NCI-H2107 treated with DMSO at 0.1 percent for 48 hours (cell line): ENCODE results near the gene CDH22.

Experiments
- DNase-seq: peaks from one replicate; lab custom pipeline; 2025; ENCODE audit not compliant: unreplicated experiment; lab: John Stamatoyannopoulos, UW

The CDH22 gene

GRCh38 chr20:46152824-46153586 is 155.3 kb downstream of the CDH22 start:
- no peak for DNase-seq

DNA sequence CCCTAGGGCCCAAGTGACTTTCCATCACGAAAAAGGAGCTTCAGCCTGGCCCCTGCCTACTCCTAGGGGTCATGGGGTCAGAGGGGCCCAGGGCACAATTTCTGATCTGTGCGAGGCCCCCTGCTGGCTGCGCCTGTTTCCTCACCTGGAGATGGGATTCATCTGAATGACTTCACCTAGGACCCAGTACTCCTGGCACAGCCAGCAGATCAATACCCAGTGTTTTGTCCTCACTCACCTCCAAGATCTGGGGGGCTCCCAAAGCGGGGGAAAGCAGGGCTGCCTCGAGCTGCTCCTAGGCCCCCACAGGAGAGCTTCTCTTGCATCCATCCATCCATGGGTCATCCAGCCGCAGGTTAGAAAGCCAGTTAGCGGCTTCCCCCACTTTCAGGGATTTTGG is 156.4 kb downstream of the CDH22 start:
- no peak for DNase-seq

DNA sequence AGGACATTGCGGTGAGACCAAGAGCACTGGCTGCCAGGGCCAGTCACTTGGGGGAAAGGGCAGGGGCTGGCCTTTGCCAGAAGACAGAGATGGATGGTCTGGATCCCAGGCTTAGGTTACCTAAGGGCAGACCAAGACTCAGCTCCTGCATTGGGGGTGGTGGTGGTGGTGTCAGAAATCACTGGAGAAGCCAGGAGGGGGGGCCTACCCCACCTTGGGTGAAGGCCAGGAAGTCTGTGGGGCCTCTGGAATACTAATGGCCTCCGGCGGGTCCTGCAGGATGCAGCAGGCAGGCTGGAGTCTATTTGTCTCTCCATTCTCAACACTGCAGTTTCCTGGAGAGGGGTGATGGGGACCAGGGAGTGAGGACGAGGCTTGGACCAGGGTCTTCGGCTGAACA is 157.4 kb downstream of the CDH22 start:
- no peak for DNase-seq

GRCh38 chr20:46148313-46149208 is 159.7 kb downstream of the CDH22 start:
- no peak for DNase-seq

DNA sequence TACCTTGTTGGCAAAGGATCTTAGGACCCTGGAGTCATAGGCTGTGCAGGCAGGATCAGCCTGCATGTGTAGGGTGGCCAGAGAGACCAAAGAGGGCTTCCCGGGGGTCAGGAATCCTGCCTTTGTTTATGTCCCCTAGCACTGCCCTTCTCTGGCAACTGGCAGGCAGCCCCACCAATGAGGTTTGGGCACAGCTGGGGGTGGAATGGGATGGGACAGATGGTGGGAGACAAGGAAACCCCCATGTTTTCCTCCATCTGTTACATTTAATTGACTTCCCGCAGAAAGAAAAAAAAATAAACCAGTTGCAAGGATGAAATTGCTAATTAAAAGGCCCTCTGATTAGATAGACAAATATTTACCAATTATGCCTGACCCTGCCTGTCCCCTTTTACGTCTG is 162.6 kb downstream of the CDH22 start:
- no peak for DNase-seq

DNA sequence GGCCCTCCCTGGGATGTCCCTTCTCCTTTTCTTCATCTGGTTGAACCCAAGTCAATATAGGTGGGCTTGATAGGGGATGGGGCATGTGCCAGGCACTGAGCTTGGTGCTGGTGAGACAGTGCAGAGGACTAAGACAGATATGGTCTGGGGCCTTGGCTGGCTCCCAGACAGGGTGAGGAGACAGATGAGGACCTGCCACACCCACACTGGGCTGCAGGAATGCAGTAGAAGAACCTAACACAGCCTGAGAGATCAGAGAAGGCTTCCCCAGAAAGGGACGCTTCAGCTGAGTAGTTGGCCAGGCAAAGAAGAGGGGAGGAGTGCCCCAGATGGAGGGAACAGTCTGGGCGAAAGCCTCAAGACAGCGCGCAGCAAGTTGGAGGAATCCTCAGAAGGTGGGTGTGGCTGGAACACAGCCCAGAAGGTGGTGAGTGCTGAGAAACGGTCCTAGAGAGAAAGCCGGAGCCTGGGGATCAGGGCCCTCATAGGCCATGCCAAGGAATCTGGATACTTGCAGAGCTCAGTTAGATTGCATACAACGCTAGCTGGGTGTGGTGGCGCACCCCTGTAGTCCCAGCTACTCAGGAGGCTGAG is 163.8 kb downstream of the CDH22 start:
- DNase-seq, result no peak

GRCh38 chr20:46142124-46142523 is 166.2 kb downstream of the CDH22 start:
- peak; percentile 13 for DNase-seq

GRCh38 chr20:46139908-46140482 is 168.3 kb downstream of the CDH22 start:
- peak; percentile 84 for DNase-seq

DNA sequence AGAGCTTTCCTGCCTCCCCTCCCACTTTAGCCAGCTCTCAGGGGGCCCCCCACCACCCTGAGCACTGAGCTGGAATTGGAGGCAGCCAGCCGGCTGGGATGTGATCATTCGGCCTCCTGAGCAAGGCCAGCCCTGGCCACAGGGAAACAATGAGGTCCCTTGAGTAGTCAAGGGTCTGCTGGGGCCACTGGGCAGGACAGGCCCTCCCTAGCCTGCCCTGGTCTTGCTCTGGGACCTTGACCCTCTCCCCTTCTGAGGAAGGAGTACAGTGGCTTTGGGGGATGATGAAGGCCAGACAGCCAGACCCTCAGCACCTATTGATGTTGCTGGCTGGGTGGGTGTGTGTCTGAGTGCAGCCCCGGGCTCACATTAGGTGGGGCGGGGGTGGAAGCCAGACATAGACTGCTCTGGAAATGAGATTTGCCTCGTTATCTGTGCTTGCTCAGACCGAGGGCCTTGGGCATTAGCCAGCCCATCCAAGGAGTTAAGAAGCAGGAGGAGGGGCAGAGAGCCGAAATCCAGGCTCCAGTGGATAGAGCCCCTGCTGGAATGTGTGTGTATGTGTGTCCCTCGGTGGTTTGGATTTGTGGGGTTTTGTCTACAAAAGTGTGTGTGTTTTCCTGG is 168.9 kb downstream of the CDH22 start:
- DNase-seq, result no peak

DNA sequence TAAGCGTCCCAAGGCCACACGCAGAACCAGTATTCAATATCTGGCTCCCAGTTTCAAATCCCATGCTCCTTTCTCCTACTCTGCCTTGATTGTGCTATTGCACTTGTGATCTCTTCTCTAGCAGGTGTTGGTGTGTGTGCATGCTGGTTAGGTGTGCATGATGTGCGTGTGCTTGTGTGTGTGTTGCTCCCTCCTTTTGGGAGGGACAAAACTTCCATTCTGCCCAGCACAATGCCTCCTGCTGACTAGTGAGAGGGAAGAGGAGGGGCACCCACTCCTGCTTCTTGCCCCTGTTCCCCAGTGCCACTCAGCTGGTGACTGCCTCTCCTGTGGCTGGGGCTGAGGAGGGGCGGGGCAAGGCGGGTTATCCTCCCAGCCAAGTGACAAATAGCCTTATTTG is 170.5 kb downstream of the CDH22 start:
- DNase-seq, result peak; percentile 5

DNA sequence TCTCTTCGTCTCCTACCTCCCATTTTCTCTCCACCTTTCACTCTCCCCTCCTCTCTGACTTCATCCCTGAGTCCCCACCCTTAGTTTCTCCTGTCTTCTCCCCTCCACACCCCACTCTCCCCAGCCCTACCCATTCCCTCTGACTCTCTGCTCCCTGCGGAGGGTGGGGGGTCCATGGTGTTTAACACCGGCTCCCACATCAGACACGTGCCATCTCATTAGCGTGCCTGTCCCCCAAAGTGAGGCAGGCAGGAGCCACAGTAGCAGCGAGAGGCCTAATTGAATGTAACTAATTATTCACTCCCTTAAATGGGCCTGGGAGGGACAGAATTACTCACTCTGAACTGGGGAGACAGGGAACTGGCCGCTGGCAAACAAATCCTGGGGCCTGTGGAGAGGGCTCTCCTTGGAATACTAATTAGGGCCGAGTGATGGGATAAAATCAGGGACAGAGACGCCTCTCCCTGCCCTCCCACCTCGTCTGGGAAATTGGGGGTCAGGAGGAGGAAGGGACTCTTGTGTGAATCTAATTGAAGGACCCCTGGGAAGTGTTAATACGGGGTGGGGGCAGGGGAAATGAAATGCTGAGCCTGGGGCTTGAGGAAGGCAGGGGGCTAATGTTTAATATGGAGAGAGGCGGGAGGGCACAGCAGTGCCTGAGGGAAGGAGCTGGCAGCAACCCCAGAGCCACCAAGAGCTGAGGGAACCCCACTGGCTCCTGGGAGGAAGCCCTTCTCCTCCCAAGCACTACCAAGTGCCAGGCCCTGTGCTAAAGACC is 172.3 kb downstream of the CDH22 start:
- DNase-seq, result no peak

GRCh38 chr20:46134716-46135115 is 173.6 kb downstream of the CDH22 start:
- DNase-seq, result no peak

DNA sequence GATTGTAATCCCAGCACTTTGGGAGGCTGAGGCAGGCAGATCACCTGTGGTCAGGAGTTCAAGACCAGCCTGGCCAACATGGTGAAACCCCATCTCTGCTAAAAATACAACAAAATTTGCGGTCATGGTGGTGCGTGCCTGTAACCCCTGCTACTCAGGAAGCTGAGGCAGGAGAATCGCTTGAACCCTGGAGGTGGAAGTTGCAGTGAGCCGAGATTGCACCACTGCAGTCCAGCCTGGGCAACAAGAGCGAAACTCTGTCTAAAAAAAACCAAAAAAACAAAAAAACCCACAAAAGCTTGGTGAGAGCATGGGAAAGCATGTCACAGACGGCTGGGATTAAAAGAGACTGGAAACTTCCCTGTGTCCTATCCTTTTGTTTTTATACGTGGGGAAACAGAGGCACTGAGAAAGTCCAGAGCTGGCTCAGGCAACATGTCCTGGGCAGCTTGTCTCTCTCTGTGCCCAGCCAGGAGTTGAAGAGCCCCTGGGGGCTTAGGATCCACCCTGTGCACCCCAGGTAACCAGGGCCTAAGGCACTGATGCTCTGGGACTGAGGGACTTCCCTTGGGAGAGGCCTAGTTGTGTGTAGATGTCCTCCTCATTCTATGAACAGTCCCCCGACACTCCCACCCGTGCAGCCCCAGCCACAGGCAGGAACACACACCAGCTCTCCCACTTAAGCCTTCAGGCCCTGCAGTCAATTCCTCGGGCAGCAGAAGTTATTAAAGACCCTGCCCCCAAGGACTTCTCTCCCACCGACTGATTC is 174.2 kb downstream of the CDH22 start:
- no peak for DNase-seq

GRCh38 chr20:46132705-46133120 is 175.6 kb downstream of the CDH22 start:
- peak; percentile 22 for DNase-seq

DNA sequence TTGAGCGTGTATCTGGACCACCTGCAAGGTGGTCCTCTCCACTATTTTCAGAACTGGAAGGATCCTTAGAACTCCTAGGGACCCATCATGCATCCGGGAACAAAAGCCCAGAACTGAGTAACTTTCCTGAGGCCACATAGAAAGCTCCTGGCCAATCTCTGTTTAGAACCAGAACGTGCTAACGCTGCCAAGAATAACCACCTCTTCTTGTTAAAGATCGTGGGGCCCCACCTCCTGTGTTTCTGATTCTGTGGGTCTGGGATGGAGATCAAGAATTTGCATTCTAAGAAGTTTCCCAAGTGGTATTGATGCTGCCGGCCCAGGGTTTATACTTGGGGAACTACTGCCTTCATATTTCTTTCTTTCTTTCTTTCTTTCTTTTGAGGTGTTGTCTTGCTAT is 176.9 kb downstream of the CDH22 start:
- DNase-seq, result no peak

DNA sequence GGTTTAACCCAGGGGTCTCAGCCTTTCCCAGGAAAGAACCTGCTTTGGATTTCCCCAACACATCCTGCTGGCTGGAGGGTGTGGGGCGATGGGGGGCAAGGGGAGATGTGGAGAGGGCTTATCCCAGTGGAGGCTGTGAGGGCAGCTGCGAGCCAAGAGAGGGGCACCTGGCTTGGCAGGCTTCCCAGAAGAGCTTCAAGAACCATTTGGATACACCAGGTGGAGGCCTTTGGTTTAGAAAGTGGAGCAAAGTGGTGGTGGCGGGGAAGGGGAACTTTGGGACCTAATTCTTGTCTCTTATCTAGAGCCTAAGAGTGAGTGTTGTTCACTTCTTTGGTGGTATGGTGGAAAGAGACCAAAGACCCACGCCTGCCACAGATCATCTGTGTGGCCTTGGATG is 177.8 kb downstream of the CDH22 start:
- peak; percentile 45 for DNase-seq

GRCh38 chr20:46129955-46130481 is 178.3 kb downstream of the CDH22 start:
- no peak for DNase-seq

DNA sequence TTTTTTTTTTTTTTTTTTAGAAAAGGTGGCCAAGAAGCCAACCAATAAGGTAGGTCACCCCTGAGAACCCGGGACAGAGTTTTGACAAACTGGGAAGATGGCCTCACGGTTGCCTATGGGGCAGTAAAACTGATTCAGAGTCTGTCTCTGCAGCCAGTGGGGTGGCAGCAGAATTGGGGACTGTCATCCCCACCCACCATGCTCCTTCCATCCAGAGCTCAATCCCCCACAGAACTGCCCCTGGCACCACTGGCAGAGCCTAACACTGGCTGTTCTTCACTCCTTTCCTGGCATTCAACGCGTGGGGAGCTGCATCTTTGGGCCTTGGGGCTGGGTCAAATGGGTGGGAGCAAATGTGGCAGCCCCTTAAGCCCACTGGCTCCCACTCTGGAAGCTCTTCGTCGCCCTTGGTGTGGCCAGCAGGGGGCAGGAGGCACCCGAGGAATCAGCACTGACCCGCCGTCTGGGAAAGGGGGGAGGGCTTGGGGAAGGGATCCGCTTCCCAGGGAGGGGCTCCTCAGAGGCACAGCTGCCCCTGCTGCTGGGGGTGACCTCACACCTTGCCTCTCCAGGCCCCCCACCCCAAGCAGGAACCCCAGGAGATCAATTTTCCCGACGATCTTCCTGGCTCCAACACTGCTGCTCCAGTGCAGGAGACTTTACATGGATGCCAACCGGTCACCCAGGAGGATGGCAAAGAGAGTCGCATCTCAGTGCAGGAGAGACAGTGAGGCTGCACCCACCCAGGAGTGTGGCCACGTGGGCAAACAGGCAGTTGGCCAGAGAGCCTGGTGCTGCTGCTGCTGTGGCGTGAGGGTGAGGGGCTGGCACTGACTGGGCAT is 179.8 kb downstream of the CDH22 start:
- peak; percentile 15 for DNase-seq
